PFSK-1 (cell line): ENCODE measurements around the gene TRIM7.
A peak's percentile ranks its signal among the peaks of the same experiment; 100 is the strongest.

ENCODE experiments used
- FOXP2 ChIP-seq: optimal IDR thresholded peaks from 2 replicates; pipeline ENCODE3; 2011; ENCODE audit warnings: borderline replicate concordance, control low read depth, inconsistent platforms; ENCODE audit not compliant: insufficient read depth; ENCODE audit errors: extremely low read length, extremely low read depth
- POLR2AphosphoS5 ChIP-seq: IDR thresholded peaks from 2 replicates; pipeline ENCODE4 v1.6.1; 2012; ENCODE audit warnings: low read depth, mild to moderate bottlenecking, control low read depth, low read length, moderate library complexity
- SIN3A ChIP-seq: IDR thresholded peaks from 2 replicates; pipeline ENCODE4 v1.6.1; 2012; ENCODE audit warnings: mild to moderate bottlenecking, low read length, moderate library complexity, borderline replicate concordance; ENCODE audit not compliant: insufficient read depth
- TAF1 ChIP-seq: IDR thresholded peaks from 2 replicates; pipeline ENCODE4 v1.6.1; 2012; ENCODE audit warnings: low read length, control low read depth, borderline replicate concordance; ENCODE audit not compliant: insufficient read depth
- TF ChIP-seq, protein P1 (sequence below), 2 experiments: IDR thresholded peaks; 2 replicates each; pipeline versions ENCODE4 v1.6.1 to v1.8.0; 2011 to 2012; ENCODE audit warnings: low read depth in 2 of 2, low read length in 2 of 2, control low read depth in 1 of 2, inconsistent platforms in 1 of 2, mild to moderate bottlenecking in 1 of 2, moderate library complexity in 1 of 2; ENCODE audit not compliant: insufficient read depth in 1 of 2

TRIM7 gene

DNA sequence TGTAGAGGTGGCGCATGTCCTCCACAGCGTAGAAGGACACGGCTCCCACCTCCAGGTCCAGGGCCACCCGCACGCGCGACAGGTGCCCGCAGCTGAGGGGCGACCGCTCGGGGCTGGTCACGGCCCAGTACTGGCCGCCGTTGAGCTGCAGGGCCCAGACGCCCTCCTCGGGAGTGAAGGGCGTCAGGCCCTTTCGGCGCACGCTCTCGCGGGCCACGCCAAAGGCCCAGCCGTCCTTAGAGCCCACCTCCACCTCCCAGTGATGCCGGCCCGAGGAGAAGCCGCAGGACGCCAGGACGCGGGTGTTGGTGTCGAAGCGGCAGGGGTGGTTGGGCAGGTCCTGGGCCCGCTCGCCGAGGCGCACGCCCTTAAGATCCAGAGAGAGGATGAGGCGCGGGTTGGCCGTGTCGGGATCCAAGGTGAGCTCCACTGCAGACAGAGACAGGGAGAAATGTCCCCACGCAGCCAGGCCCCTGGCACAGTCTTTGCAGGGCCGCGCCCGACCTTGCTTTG, 9.7 kb downstream of the TRIM7 start:
- TF ChIP-seq POLR2AphosphoS5 = no peak
- TF ChIP-seq TAF1 = no peak
- TF ChIP-seq SIN3A = no peak
- TF ChIP-seq FOXP2 = no peak
- TF ChIP-seq, protein P1, sequence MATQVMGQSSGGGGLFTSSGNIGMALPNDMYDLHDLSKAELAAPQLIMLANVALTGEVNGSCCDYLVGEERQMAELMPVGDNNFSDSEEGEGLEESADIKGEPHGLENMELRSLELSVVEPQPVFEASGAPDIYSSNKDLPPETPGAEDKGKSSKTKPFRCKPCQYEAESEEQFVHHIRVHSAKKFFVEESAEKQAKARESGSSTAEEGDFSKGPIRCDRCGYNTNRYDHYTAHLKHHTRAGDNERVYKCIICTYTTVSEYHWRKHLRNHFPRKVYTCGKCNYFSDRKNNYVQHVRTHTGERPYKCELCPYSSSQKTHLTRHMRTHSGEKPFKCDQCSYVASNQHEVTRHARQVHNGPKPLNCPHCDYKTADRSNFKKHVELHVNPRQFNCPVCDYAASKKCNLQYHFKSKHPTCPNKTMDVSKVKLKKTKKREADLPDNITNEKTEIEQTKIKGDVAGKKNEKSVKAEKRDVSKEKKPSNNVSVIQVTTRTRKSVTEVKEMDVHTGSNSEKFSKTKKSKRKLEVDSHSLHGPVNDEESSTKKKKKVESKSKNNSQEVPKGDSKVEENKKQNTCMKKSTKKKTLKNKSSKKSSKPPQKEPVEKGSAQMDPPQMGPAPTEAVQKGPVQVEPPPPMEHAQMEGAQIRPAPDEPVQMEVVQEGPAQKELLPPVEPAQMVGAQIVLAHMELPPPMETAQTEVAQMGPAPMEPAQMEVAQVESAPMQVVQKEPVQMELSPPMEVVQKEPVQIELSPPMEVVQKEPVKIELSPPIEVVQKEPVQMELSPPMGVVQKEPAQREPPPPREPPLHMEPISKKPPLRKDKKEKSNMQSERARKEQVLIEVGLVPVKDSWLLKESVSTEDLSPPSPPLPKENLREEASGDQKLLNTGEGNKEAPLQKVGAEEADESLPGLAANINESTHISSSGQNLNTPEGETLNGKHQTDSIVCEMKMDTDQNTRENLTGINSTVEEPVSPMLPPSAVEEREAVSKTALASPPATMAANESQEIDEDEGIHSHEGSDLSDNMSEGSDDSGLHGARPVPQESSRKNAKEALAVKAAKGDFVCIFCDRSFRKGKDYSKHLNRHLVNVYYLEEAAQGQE (IDR thresholded peaks at IDR 0.05; ENCODE audit: insufficient read depth in 1 of 2, low read depth in 2 of 2, low read length in 2 of 2) = no peak

DNA sequence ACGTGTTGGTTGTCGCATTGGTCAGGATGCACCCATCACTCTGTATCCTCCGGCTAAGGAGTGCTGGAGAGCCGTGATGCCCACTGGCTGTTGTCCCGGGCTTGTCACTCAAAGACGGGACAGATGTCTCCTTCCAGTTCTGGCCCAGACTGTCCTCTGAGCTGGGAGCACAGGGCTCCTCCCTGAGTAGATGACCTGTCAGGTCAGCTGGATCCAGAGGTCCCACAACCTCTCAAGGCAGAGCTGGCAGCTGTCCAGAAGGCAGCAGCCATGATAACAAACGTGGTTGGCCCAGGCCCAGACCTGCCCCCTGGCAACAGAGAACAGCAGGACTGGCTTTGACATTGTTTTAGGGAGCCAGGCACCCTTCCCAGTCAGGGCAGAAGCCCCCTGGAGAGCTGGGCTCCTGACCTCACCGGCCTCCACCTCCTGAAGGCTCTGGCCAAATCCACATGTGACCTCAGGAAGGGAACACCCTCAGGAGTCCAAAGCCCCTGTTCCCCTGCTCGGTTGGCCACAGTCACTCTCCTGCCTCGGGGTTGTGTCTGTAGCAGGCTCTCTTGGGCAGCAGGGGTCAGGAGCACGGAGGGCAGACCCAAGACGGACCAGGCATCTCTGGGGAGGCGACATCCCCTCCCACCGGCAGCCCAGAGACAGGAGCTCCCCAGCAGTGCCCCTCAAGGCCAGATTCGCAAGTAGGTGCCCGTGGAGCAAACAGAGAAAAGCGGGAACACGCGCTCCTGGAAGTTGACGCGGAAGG, 10.3 kb downstream of the TRIM7 start:
- TF ChIP-seq SIN3A = no peak
- no peak for TF ChIP-seq FOXP2
- TF ChIP-seq TAF1 = no peak
- TF ChIP-seq, protein P1 (IDR thresholded peaks at IDR 0.05; ENCODE audit: insufficient read depth in 1 of 2, low read depth in 2 of 2, low read length in 2 of 2) = no peak
- no peak for TF ChIP-seq POLR2AphosphoS5

DNA sequence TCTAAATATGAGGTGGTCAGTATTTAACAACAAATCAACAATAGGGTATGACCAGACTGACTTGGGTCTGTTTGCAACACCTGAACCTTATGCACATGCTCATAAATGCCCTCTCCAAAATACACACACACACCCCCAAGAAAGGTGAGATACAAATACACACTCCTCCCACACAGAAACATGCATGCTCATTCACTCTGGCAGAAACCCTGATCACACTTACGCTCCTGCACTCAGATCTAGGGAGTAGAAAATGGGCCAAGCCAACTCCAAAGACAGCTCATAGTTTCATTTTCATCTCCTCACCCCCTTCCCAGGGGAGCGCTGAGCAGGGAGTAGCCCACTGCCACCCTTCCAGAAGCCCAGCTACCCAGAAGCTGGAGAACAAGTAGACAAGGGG, 11.3 kb downstream of the TRIM7 start:
- no peak for TF ChIP-seq TAF1
- TF ChIP-seq FOXP2 = no peak

DNA sequence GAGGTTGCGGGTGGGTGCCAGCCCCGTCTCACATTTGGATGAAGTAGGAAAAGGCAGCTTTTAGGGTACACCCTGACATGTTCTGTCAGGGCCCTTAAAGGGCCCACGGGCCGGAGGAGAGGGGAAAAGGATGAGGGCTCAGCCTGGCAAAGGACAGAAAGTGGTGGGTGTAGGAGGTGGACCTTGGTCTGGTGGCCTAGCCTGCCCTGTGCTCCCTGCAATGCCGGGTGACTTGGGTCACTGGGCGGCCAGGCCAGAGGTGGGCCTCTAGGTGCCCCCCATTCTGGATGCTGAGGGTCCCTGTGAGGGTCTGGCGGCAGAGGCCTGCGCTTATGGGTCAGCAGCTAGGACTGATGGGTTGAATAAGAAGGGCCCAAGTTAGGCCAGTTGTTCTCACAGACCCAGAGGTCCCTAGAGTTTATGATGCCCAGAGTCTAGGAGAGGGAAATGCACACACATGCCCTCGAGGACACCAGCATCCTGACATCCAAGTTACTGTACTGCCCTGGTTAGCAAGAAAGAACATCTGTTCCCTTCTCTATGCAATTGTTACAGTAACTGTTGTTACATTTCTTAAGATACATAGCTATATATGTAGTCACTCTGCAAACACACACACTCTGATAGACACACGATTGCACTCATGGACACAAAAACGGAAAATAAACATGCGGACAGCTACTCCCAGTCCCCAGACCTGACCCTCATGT, 12.5 kb downstream of the TRIM7 start:
- TF ChIP-seq TAF1 = no peak
- TF ChIP-seq SIN3A = no peak
- TF ChIP-seq, protein P1 (IDR thresholded peaks at IDR 0.05; ENCODE audit: insufficient read depth in 1 of 2, low read depth in 2 of 2, low read length in 2 of 2) = no peak
- no peak for TF ChIP-seq FOXP2

DNA sequence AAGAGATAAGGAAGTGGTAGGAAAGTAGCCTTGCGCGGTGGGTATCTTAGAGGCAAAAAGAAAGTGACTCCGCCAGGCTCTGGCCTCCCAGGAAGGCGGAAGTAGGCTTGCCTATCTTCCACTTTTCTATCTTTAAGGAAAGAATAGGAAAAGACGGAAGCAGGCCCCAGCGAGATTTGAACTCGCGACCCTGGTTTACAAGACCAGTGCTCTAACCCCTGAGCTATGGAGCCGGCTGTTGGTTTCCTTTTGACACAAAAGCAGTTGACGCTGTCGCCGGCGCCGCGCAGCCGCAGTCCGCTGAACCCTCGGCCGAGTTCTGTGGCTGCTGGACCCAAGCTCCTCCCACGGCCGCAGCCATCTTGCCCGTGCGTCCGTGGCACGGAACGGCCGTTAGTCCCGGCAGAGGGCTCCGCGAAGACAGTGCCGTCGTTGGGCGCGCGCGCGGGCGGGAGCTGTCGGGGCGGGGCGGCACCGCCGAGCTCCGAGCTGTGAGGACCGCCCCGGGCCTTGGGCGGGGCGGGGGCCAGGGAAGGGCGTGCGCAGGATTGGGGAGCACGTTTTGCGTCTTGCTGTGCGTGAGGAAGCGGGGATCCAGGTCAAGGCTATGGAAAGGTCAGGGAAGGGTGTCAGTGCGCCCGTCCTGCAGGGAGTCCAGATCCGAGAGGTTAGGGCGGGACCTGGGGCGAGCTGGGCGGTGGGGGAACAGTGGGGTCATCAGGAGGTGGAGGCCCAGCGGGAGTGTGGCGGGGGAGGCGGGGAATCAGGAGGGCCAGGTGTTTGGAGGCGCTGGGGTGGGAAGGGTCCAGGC, 13.3 kb downstream of the TRIM7 start:
- TF ChIP-seq TAF1 (no peak; the same call in 1 of the 2 replicates), POLR2AphosphoS5 (peak; percentile 68)
- TF ChIP-seq, protein P1 (IDR thresholded peaks at IDR 0.05; ENCODE audit: insufficient read depth in 1 of 2, low read depth in 2 of 2, low read length in 2 of 2) = 0 out of 4 replicates have a peak, but pooled peaks of 1 of the 2 experiments have one; percentile 19
